HL-60 (cell line): ENCODE measurements around the gene MRPS18A.

ENCODE experiments used
- DNase-seq, 2 experiments: peaks; one replicate each; pipeline ENCODE4 v3.0.0-alpha.2; 2010 to 2020; ENCODE audit warnings: low read depth in 1 of 2, low spot score in 1 of 2
- H3K27ac ChIP-seq: fragments of 250-450 bp; sonication (Bioruptor Pico); replicated peaks from 2 replicates; pipeline ENCODE4 v1.5.1; 2020; ENCODE audit warnings: mild to moderate bottlenecking, moderate library complexity
- H3K27me3 ChIP-seq: fragments of 250-450 bp; sonication (Bioruptor Pico); 2 replicates; pipeline ENCODE4 v1.5.1; 2021; ENCODE audit warnings: mild to moderate bottlenecking, moderate library complexity; ENCODE audit not compliant: insufficient read depth, poor library complexity, severe bottlenecking
- H3K4me3 ChIP-seq: replicated peaks from 2 replicates; pipeline ENCODE4 v1.5.1; 2011; ENCODE audit warnings: mild to moderate bottlenecking, control low read depth, low read length; ENCODE audit not compliant: insufficient read depth
- CTCF ChIP-seq: IDR thresholded peaks from one replicate; pipeline ENCODE4 v1.5.1; 2011; ENCODE audit warnings: low read length, control low read depth, inconsistent platforms; ENCODE audit not compliant: insufficient read depth
- GABPA ChIP-seq: IDR thresholded peaks from 2 replicates; pipeline ENCODE4 v1.6.1; 2012; ENCODE audit warnings: low read depth
- POLR2AphosphoS5 ChIP-seq: IDR thresholded peaks from 2 replicates; pipeline ENCODE4 v1.6.1; 2012; ENCODE audit warnings: low read depth
- REST ChIP-seq: IDR thresholded peaks from 2 replicates; pipeline ENCODE4 v1.6.1; 2012; ENCODE audit warnings: low read depth; ENCODE audit not compliant: insufficient replicate concordance
- SPI1 ChIP-seq: IDR thresholded peaks from 2 replicates; pipeline ENCODE4 v1.6.1; 2012; ENCODE audit warnings: low read depth, mild to moderate bottlenecking, borderline replicate concordance

Gene MRPS18A

GRCh38 chr6:43723737-43724295, 36.2 kb upstream of the MRPS18A start:
- DNase-seq: peak; percentile 85 to 91
- TF ChIP-seq GABPA (no peak), CTCF (peak; percentile 75), REST (no peak)
- no peak overlapping the region for H3K4me3 ChIP-seq
- no peaks in the 10 kb centered on the region for H3K27me3 ChIP-seq
- H3K27ac ChIP-seq: peak overlapping the region; percentile 38; the same call in 1 of the 2 replicates

- H3K27me3 ChIP-seq: no peaks in the 10 kb centered on the region
- peak in 1 of 2 experiments; percentile 60 for DNase-seq
- TF ChIP-seq GABPA: no peak
- no peak for TF ChIP-seq POLR2AphosphoS5
- TF ChIP-seq REST: no peak
- no peak for TF ChIP-seq CTCF
- no peak for TF ChIP-seq SPI1
- H3K27ac ChIP-seq: no peak overlapping the region
- no peak overlapping the region for H3K4me3 ChIP-seq
Observed at GRCh38 chr6:43722920-43723545, 35.4 kb upstream of the MRPS18A start.

- H3K27me3 ChIP-seq: no peaks in the 10 kb centered on the region
- no peak overlapping the region for H3K4me3 ChIP-seq
- TF ChIP-seq CTCF (no peak), REST (no peak), GABPA (no peak), POLR2AphosphoS5 (no peak), SPI1 (no peak)
- H3K27ac ChIP-seq: no peak overlapping the region
- DNase-seq: no peak
Observed at GRCh38 chr6:43720999-43721398, 33.4 kb upstream of the MRPS18A start.
